OCI-LY7 (cell line): ENCODE measurements around the gene TMEM208.

Source experiments
- CTCF ChIP-seq: fragments of 200-600 bp; sonication (generic); conservative IDR thresholded peaks from 2 replicates; pipeline ENCODE4 v1.5.1; 2014; ENCODE audit warnings: mild to moderate bottlenecking, antibody characterized with exemption, low read length, moderate library complexity, mixed read lengths
- EZH2phosphoT487 ChIP-seq: fragments of 200-600 bp; sonication (generic); IDR thresholded peaks from 2 replicates; pipeline ENCODE4 v1.6.1; 2018; ENCODE audit warnings: low read depth, borderline replicate concordance, mild to moderate bottlenecking, mixed run types, antibody characterized with exemption, low read length, moderate library complexity, mixed read lengths

- TF ChIP-seq CTCF = no peak
- TF ChIP-seq EZH2phosphoT487 = no peak
Observed at GRCh38 chr16:67207249-67208091, 19.5 kb upstream of the TMEM208 start.
